SU-DHL-6 (cell line): ENCODE data around the gene ALS2CL.

Experiments
- CTCF ChIP-seq: fragments of 200-600 bp; sonication (generic); IDR thresholded peaks from one replicate; pipeline ENCODE4 v1.5.1; 2017; ENCODE audit warnings: antibody characterized with exemption, mild to moderate bottlenecking, low read length, moderate library complexity; ENCODE audit not compliant: insufficient read depth, poor library complexity, severe bottlenecking
- EZH2phosphoT487 ChIP-seq: fragments of 200-600 bp; sonication (generic), shearing (Covaris generic); conservative IDR thresholded peaks from 2 replicates; pipeline ENCODE4 v1.6.1; 2018; ENCODE audit warnings: mild to moderate bottlenecking, antibody characterized with exemption, low read length, moderate library complexity, mixed read lengths

- no peak for TF ChIP-seq CTCF
- no peak for TF ChIP-seq EZH2phosphoT487
Measured at GRCh38 chr3:46670000-46670890, 23.2 kb downstream of the ALS2CL start.
